K562 (cell line): ENCODE results near the gene HOXB4. TPM values are rescaled to one million over a fixed set of nuclear protein-coding genes. Genes with fewer than 3 reads are reported as not detected.

ENCODE experiments used
- CC2D1A ChIP-seq: fragments of 450-650 bp; IDR thresholded peaks from 2 replicates; pipeline ENCODE4 v1.6.1; 2017; ENCODE audit warnings: mild to moderate bottlenecking
- CTBP1 ChIP-seq: fragments of 450-650 bp; IDR thresholded peaks from 2 replicates; pipeline ENCODE4 v1.6.1; 2016; ENCODE audit warnings: borderline replicate concordance
- DPF2 ChIP-seq: fragments of 450-650 bp; IDR thresholded peaks from 2 replicates; pipeline ENCODE4 v1.6.1; 2016
- NR3C1 ChIP-seq: sonication (generic); formaldehyde crosslinking; IDR thresholded peaks from 2 replicates; pipeline ENCODE4 v1.8.1; 2022; ENCODE audit warnings: missing genetic modification reagents
- OTX1 ChIP-seq: fragments of 450-650 bp; formaldehyde crosslinking; IDR thresholded peaks from 2 replicates; pipeline ENCODE4 v1.4.0; 2022; ENCODE audit warnings: mild to moderate bottlenecking
- PHF8 ChIP-seq: fragments of 200-600 bp; sonication (generic); IDR thresholded peaks from 2 replicates; pipeline ENCODE4 v1.6.1; 2012; ENCODE audit warnings: mixed run types, mild to moderate bottlenecking, inconsistent platforms, low read length, moderate library complexity, borderline replicate concordance
- U2AF1 ChIP-seq: fragments of 200-400 bp; formaldehyde crosslinking; optimal IDR thresholded peaks from 2 replicates; pipeline ENCODE3; 2017; ENCODE audit warnings: mild to moderate bottlenecking, low read depth, low read length, moderate library complexity
- ZNF239 ChIP-seq: fragments of 250-450 bp; sonication (Bioruptor Pico); IDR thresholded peaks from 2 replicates; pipeline ENCODE4 v1.4.0; 2020; ENCODE audit warnings: mild to moderate bottlenecking
- polyA plus RNA-seq, 8 experiments: library from polyadenylated mRNA; depleted of rRNA in 4 of 8; stranded (reverse) in 5 of 8; unstranded in 3 of 8; fragments of >200 nt; fragmentation: Nextera tagmentation in 2 of 8; fragmentation: Illumina TruSeq in 1 of 8; extraction: Ambion mirVana in 2 of 8; extraction: Trizol in 1 of 8; gene quantifications; 2 replicates each; pipeline versions ENCODE4 v1.2.1 to v1.2.3, GENCODE V29; 2011 to 2014; ENCODE audit warnings: inconsistent platforms in 1 of 8, missing spikeins in 1 of 8
- total RNA-seq, 7 experiments: library from RNA; depleted of rRNA in 6 of 7; stranded (reverse); fragments of >200 nt in 6 of 7; fragmentation: Illumina TruSeq in 2 of 7; extraction: Trizol in 2 of 7; gene quantifications; 2 replicates each; pipeline versions ENCODE4 v1.2.1 to v1.2.3, GENCODE V29; 2011 to 2021; ENCODE audit warnings: low replicate concordance in 1 of 7
- TF ChIP-seq, protein P1 (sequence below): fragments of 150-350 bp; IDR thresholded peaks from 2 replicates; pipeline ENCODE4 v1.6.1; 2014; ENCODE audit warnings: low read depth, mild to moderate bottlenecking, low read length, borderline replicate concordance
- TF ChIP-seq, protein P2 (sequence below), 2 experiments: fragments of 450-650 bp; IDR thresholded peaks; 2 replicates each; pipeline ENCODE4 v1.6.1; 2016
- TF ChIP-seq, protein P3 (sequence below): fragments of 250-450 bp; sonication (Bioruptor Pico); IDR thresholded peaks from 2 replicates; pipeline ENCODE4 v1.8.0; 2022; ENCODE audit warnings: inconsistent platforms
- TF ChIP-seq, protein P4 (sequence below): fragments of 250-450 bp; sonication (Bioruptor Pico); IDR thresholded peaks from 2 replicates; pipeline ENCODE4 v1.9.0; 2021; ENCODE audit warnings: mild to moderate bottlenecking, inconsistent platforms
- TF ChIP-seq, protein P5 (sequence below): sonication (generic); formaldehyde crosslinking; IDR thresholded peaks from 2 replicates; pipeline ENCODE4 v1.8.1; 2023; ENCODE audit warnings: mild to moderate bottlenecking, missing genetic modification reagents, moderate library complexity
- TF ChIP-seq, protein P6 (sequence below): fragments of 450-650 bp; IDR thresholded peaks from 2 replicates; pipeline ENCODE4 v1.6.1; 2016; ENCODE audit warnings: borderline replicate concordance

HOXB4 gene
- total and polyA plus RNA-seq, 9 of the 15 experiments (the other 6 are each of a cell fraction or from before 2014, with no cell fraction given), result 1.6 to 34.9 (median 14.9) TPM

DNA sequence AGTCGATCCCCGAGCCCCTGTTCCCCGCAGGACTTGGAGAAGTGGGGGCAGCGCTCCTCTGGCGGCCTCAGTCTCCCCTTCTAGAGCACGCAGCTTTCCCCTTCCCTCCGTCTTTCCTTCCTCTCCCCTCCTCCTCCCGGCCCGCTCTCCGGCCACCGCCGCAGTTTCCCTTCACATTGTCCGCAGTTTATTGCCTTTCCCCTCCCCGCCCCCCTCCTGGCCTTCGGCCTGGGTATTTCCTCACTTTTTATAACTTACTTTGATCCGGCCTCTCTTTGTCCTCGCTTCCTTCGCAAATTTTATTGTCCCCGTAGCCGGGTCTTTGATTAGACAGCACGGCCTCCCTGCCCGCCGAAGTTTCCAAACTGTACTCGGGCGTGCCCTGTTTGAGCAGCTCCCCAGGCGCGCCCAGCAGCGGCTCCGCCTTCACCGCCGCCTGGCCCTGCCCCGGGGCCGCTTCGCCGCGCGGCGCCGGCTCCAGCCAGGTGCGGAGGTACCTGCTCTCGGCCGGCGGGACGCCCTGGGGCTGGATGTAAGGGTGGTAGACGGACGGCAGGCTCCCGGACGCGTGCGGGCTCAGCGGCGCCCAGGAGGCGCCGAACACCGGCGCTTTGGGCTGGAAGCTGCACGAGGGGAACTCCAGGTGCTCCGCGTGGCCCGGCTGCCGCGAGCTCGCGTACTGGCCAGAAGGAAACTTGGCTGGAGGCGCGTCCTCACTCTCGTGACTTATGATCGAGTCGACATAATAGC, 47.5 kb upstream of the HOXB4 start (continued):
- TF ChIP-seq, protein P1, sequence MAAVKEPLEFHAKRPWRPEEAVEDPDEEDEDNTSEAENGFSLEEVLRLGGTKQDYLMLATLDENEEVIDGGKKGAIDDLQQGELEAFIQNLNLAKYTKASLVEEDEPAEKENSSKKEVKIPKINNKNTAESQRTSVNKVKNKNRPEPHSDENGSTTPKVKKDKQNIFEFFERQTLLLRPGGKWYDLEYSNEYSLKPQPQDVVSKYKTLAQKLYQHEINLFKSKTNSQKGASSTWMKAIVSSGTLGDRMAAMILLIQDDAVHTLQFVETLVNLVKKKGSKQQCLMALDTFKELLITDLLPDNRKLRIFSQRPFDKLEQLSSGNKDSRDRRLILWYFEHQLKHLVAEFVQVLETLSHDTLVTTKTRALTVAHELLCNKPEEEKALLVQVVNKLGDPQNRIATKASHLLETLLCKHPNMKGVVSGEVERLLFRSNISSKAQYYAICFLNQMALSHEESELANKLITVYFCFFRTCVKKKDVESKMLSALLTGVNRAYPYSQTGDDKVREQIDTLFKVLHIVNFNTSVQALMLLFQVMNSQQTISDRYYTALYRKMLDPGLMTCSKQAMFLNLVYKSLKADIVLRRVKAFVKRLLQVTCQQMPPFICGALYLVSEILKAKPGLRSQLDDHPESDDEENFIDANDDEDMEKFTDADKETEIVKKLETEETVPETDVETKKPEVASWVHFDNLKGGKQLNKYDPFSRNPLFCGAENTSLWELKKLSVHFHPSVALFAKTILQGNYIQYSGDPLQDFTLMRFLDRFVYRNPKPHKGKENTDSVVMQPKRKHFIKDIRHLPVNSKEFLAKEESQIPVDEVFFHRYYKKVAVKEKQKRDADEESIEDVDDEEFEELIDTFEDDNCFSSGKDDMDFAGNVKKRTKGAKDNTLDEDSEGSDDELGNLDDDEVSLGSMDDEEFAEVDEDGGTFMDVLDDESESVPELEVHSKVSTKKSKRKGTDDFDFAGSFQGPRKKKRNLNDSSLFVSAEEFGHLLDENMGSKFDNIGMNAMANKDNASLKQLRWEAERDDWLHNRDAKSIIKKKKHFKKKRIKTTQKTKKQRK, result no peak
- peak; percentile 89 for TF ChIP-seq OTX1 (CRISPR knock-in tag)
- TF ChIP-seq NR3C1 (CRISPR knock-in tag), result peak; percentile 67; the same call in 1 of the 2 replicates
- 0 out of 2 replicates have a peak, but pooled peaks have one; percentile 14 for TF ChIP-seq ZNF239 (CRISPR knock-in tag)
- TF ChIP-seq, protein P2, sequence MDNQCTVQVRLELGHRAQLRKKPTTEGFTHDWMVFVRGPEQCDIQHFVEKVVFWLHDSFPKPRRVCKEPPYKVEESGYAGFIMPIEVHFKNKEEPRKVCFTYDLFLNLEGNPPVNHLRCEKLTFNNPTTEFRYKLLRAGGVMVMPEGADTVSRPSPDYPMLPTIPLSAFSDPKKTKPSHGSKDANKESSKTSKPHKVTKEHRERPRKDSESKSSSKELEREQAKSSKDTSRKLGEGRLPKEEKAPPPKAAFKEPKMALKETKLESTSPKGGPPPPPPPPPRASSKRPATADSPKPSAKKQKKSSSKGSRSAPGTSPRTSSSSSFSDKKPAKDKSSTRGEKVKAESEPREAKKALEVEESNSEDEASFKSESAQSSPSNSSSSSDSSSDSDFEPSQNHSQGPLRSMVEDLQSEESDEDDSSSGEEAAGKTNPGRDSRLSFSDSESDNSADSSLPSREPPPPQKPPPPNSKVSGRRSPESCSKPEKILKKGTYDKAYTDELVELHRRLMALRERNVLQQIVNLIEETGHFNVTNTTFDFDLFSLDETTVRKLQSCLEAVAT (IDR thresholded peaks at IDR 0.05), result peak; percentile 91 to 94
- TF ChIP-seq CTBP1, result peak; percentile 8; the same call in 1 of the 2 replicates
- peak; percentile 47; the same call in 1 of the 2 replicates for TF ChIP-seq PHF8
- TF ChIP-seq, protein P3, sequence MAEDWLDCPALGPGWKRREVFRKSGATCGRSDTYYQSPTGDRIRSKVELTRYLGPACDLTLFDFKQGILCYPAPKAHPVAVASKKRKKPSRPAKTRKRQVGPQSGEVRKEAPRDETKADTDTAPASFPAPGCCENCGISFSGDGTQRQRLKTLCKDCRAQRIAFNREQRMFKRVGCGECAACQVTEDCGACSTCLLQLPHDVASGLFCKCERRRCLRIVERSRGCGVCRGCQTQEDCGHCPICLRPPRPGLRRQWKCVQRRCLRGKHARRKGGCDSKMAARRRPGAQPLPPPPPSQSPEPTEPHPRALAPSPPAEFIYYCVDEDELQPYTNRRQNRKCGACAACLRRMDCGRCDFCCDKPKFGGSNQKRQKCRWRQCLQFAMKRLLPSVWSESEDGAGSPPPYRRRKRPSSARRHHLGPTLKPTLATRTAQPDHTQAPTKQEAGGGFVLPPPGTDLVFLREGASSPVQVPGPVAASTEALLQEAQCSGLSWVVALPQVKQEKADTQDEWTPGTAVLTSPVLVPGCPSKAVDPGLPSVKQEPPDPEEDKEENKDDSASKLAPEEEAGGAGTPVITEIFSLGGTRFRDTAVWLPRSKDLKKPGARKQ (CRISPR knock-in tag), result no peak
- TF ChIP-seq DPF2, result no peak
- TF ChIP-seq, protein P4, sequence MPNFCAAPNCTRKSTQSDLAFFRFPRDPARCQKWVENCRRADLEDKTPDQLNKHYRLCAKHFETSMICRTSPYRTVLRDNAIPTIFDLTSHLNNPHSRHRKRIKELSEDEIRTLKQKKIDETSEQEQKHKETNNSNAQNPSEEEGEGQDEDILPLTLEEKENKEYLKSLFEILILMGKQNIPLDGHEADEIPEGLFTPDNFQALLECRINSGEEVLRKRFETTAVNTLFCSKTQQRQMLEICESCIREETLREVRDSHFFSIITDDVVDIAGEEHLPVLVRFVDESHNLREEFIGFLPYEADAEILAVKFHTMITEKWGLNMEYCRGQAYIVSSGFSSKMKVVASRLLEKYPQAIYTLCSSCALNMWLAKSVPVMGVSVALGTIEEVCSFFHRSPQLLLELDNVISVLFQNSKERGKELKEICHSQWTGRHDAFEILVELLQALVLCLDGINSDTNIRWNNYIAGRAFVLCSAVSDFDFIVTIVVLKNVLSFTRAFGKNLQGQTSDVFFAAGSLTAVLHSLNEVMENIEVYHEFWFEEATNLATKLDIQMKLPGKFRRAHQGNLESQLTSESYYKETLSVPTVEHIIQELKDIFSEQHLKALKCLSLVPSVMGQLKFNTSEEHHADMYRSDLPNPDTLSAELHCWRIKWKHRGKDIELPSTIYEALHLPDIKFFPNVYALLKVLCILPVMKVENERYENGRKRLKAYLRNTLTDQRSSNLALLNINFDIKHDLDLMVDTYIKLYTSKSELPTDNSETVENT (CRISPR knock-in tag), result 0 out of 2 replicates have a peak, but pooled peaks have one; percentile 41
- TF ChIP-seq, protein P5, sequence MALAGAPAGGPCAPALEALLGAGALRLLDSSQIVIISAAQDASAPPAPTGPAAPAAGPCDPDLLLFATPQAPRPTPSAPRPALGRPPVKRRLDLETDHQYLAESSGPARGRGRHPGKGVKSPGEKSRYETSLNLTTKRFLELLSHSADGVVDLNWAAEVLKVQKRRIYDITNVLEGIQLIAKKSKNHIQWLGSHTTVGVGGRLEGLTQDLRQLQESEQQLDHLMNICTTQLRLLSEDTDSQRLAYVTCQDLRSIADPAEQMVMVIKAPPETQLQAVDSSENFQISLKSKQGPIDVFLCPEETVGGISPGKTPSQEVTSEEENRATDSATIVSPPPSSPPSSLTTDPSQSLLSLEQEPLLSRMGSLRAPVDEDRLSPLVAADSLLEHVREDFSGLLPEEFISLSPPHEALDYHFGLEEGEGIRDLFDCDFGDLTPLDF (CRISPR knock-in tag), result 0 out of 2 replicates have a peak, but pooled peaks have one; percentile 21
- TF ChIP-seq U2AF1, result peak; percentile 38
- TF ChIP-seq CC2D1A, result peak; percentile 12; the same call in 1 of the 2 replicates
- TF ChIP-seq, protein P6, sequence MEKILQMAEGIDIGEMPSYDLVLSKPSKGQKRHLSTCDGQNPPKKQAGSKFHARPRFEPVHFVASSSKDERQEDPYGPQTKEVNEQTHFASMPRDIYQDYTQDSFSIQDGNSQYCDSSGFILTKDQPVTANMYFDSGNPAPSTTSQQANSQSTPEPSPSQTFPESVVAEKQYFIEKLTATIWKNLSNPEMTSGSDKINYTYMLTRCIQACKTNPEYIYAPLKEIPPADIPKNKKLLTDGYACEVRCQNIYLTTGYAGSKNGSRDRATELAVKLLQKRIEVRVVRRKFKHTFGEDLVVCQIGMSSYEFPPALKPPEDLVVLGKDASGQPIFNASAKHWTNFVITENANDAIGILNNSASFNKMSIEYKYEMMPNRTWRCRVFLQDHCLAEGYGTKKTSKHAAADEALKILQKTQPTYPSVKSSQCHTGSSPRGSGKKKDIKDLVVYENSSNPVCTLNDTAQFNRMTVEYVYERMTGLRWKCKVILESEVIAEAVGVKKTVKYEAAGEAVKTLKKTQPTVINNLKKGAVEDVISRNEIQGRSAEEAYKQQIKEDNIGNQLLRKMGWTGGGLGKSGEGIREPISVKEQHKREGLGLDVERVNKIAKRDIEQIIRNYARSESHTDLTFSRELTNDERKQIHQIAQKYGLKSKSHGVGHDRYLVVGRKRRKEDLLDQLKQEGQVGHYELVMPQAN, result peak; percentile 36; the same call in 1 of the 2 replicates
